Activated naive CD4-positive, alpha-beta T cell treated with anti-CD3 and anti-CD28 coated beads, Interleukin-2, amount 10 ng/mL, durations not matched to agents 7 days and 5 days (primary cell): ENCODE results near the gene IFNL2.
"Not testable (repeated sequence)": the region's sequence is repeated elsewhere in the genome, so short reads cannot be mapped to it uniquely, and the experiment has no call there.

Source experiments
- CTCF ChIA-PET: fragments of 350-600 bp; sonication (Branson Sonifier 250); formaldehyde crosslinking; loops from one replicate; lab custom pipeline; 2021; ENCODE audit warnings: antibody characterized with exemption; lab: Charles Lee
- DNase-seq: peaks from one replicate; pipeline ENCODE4 v3.0.0-alpha.2; 2020
- H3K27ac Mint-ChIP-seq: one replicate; pipeline ENCODE4 v1.8.0; 2021; ENCODE audit warnings: mild to moderate bottlenecking, moderate library complexity, mixed read lengths
- H3K27me3 Mint-ChIP-seq: one replicate; pipeline ENCODE4 v1.8.0; 2021; ENCODE audit warnings: mild to moderate bottlenecking, mixed read lengths
- H3K36me3 Mint-ChIP-seq: one replicate; pipeline ENCODE4 v1.8.0; 2021; ENCODE audit warnings: mixed read lengths
- H3K4me1 Mint-ChIP-seq: one replicate; pipeline ENCODE4 v1.8.0; 2021; ENCODE audit warnings: mixed read lengths
- H3K4me3 Mint-ChIP-seq: one replicate; pipeline ENCODE4 v1.8.0; 2021; ENCODE audit warnings: mild to moderate bottlenecking, moderate library complexity, mixed read lengths
- H3K9me3 Mint-ChIP-seq: one replicate; pipeline ENCODE4 v1.8.0; 2021; ENCODE audit warnings: mixed read lengths

The IFNL2 gene

GRCh38 chr19:39308531-39309304 lies 40.5 kb downstream of the IFNL2 start:
- H3K9me3 Mint-ChIP-seq = no peaks in the 10 kb centered on the region
- H3K4me3 Mint-ChIP-seq = no peak overlapping the region
- H3K27ac Mint-ChIP-seq = no peak overlapping the region
- no peaks in the 10 kb centered on the region for H3K4me1 Mint-ChIP-seq
- CTCF ChIA-PET = interaction anchor here (0.6 kb wide), 1 partner anchor 347 kb away, joined by 3 read pairs; no protein-coding TSS in a partner anchor
- peaks cover 6% of the 10 kb centered on the region for H3K27me3 Mint-ChIP-seq
- peaks cover 25% of the 10 kb centered on the region for H3K36me3 Mint-ChIP-seq
- DNase-seq = no peak

- H3K27ac Mint-ChIP-seq, H3K9me3 Mint-ChIP-seq, H3K4me3 Mint-ChIP-seq, DNase-seq, H3K4me1 Mint-ChIP-seq, H3K27me3 Mint-ChIP-seq: not testable (repeated sequence)
- CTCF ChIA-PET = interaction anchor here (0.6 kb wide), 1 partner anchor 347 kb away, joined by 3 read pairs; no protein-coding TSS in a partner anchor
- peaks cover 27% of the 10 kb centered on the region for H3K36me3 Mint-ChIP-seq
Measured at GRCh38 chr19:39309305-39309670, 41.1 kb downstream of the IFNL2 start.

DNA sequence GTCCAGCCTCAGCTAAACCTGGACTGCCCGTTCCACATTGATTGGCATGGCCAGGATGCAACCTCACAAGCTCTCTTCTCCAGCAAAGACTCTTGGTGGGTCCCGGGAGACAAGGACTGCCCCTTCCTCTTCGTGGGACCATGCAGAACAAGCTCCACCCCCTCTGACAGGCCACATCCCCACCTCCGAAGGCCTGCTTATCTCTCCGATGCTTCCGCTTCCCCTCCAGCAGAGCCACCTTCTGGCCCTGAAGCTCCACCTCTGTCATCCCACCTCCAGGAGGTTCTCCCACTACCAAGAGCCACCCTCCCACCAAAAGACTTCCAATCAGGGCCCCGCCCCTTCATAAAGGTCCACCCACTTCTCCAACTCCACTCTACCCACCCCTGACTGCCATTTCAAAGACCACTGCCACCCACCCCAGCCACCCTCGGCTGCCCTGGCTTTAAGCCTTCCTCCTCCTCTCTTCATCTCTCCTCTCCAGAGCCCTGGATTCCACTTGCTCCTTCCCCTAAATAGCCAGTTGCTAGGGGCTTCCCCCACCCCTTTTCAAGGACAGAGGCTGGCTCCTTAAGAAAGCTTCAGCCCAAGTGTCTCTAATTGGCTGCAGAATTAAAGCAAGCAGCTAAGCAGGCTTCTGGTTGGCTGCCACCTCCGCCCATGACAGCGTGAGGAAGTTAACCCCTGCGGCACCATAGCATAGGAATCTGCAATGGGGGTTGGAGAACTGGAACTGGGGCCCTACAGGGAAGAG lies 42.5 kb downstream of the IFNL2 start:
- H3K4me1 Mint-ChIP-seq = no peaks in the 10 kb centered on the region
- peak overlapping the region; percentile 16 for H3K27ac Mint-ChIP-seq
- DNase-seq = no peak
- no peaks in the 10 kb centered on the region for H3K27me3 Mint-ChIP-seq
- CTCF ChIA-PET = no interaction called here
- H3K4me3 Mint-ChIP-seq = no peak overlapping the region
- peaks cover 27% of the 10 kb centered on the region for H3K36me3 Mint-ChIP-seq
- H3K9me3 Mint-ChIP-seq = no peaks in the 10 kb centered on the region

DNA sequence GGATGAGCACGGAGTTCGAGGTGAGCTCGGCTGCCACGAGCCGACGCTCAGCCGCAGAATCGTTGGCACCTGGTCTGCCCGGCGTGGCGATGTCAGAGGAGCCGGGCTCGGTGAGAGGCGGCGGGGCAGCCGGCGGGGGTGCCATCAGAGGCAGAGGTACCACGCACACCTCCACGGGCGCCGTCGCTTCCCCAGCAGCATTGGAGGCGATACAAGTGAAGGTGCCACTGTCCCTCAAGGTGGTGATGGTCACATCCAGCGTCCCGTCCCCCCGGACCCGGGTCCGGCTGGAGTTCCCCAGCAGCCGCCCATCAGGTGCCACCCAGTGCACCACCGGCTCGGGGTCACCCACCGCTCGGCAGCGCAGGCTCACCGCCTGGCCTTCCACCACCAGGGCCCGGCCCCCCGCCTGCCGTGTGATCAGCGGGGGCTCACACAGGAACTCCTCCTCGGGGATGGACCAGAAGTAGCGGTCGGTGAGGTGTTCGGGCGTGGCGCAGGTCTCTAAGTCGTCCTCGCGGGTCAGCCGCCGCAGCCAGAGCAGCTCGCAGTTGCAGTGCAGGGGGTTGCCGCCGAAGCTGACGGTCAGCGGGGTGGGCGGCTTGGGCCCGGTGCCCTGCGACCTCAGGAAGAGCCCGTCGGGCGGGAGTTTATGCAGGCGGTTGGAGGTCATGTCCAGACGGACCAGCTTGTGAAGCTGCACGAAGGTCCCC lies 46.0 kb downstream of the IFNL2 start:
- CTCF ChIA-PET = interaction anchor here (1.1 kb wide), 1 partner anchor 8 kb away, joined by 3 read pairs; no protein-coding TSS in a partner anchor
- Mint-ChIP-seq H3K27me3 (no peaks in the 10 kb centered on the region), H3K4me3 (no peak overlapping the region), H3K27ac (no peak overlapping the region), H3K36me3 (peaks cover 26% of the 10 kb centered on the region), H3K9me3 (no peaks in the 10 kb centered on the region), H3K4me1 (peaks cover 4% of the 10 kb centered on the region)
- DNase-seq = no peak

DNA sequence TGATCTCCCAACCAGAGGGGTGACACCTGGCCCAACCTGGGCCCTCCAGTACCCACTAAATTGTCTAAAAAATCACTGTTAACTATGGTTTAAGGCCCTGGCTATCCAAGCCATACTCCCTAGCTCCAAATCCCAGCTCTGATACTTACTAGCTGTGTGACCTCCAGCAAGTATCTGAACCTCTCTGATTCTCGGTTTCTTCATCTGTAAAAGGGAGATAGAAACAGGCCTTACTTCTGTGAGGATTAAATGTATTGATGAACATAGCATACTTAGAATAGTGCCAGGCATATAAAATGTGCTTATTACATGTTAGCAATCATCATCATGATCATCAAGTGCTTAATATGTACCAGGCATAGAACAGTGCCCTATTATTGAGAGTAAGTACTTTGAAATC lies 47.7 kb downstream of the IFNL2 start:
- Mint-ChIP-seq H3K4me3 (no peak overlapping the region), H3K27ac (no peak overlapping the region), H3K9me3 (no peaks in the 10 kb centered on the region), H3K4me1 (peaks cover 12% of the 10 kb centered on the region), H3K36me3 (peaks cover 21% of the 10 kb centered on the region), H3K27me3 (peaks cover 4% of the 10 kb centered on the region)
- DNase-seq = no peak
- CTCF ChIA-PET = no interaction called here

GRCh38 chr19:39316627-39317321 lies 48.6 kb downstream of the IFNL2 start:
- no peak for DNase-seq
- H3K36me3 Mint-ChIP-seq = peaks cover 16% of the 10 kb centered on the region
- no peaks in the 10 kb centered on the region for H3K9me3 Mint-ChIP-seq
- no peak overlapping the region for H3K27ac Mint-ChIP-seq
- CTCF ChIA-PET = no interaction called here
- peaks cover 19% of the 10 kb centered on the region for H3K4me1 Mint-ChIP-seq
- peaks cover 13% of the 10 kb centered on the region for H3K27me3 Mint-ChIP-seq
- no peak overlapping the region for H3K4me3 Mint-ChIP-seq

DNA sequence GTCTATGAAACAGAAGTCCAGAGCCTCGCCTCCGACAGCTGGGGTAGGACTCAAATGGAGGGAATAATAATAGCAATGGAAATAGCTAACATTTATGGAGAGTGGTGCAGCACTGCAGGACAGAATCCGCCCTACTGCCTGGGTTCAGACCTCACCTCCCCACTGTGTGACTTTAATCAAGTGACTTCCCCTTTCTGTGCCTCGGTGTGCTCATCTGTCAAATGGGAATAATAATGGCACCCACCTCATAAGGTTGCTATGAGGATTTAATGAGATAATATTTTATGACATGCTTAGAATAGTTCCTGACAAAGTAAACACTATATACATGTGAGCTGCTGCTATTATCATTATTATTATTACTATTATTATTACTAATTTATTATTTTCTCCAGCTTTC lies 49.3 kb downstream of the IFNL2 start:
- CTCF ChIA-PET = no interaction called here
- Mint-ChIP-seq H3K27ac (no peak overlapping the region), H3K4me1 (peaks cover 19% of the 10 kb centered on the region)

DNA sequence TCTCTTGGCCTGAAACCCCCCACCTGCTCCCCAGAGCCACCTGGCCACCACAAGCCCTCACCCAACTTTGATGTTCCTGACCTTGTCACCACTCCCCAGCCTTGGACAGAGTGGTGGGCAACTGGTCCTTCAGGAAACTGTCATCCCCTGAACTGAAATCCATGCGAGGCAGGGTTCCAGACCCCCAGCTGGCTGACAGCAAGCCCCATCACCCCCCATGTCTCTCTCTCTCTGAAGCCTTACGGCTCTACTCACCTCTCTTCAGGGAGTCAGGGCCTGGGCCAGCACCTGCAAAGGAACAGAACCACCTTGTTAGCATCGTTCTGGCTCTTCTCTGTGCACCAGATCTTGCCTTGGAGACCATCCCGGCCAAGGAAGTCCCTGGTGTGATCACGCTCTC lies 49.9 kb downstream of the IFNL2 start:
- Mint-ChIP-seq H3K9me3 (no peaks in the 10 kb centered on the region), H3K36me3 (peaks cover 18% of the 10 kb centered on the region), H3K4me1 (peaks cover 24% of the 10 kb centered on the region), H3K27ac (no peak overlapping the region), H3K27me3 (peaks cover 17% of the 10 kb centered on the region), H3K4me3 (no peak overlapping the region)
- CTCF ChIA-PET = no interaction called here
- no peak for DNase-seq

More for the DNA sequence above, 49.3 kb downstream of the IFNL2 start:
- Mint-ChIP-seq H3K4me3 (no peak overlapping the region), H3K27me3 (peaks cover 17% of the 10 kb centered on the region), H3K36me3 (peaks cover 16% of the 10 kb centered on the region), H3K9me3 (no peaks in the 10 kb centered on the region)
- DNase-seq = no peak

DNA sequence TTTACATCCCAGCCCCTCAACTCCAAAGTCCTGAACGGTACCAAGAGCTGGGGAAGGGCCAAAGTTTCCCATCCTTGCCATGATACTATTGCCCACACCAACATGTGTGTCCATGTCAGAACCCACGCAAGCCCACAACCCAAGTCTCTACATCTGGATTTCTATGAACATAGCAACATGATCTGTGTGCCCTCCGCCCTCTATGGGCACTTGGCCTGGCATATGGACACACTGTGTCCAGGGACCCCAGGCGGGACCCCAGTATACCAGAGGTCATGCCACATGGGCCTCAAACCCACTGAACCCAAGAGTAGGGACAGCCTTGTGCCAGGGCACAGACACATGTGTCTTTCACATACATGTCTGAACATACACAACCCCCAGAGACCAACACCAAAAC lies 50.5 kb downstream of the IFNL2 start:
- Mint-ChIP-seq H3K4me1 (peaks cover 25% of the 10 kb centered on the region), H3K27ac (no peak overlapping the region), H3K9me3 (no peaks in the 10 kb centered on the region), H3K4me3 (peak overlapping the region; percentile 63), H3K27me3 (peaks cover 17% of the 10 kb centered on the region), H3K36me3 (peaks cover 15% of the 10 kb centered on the region)
- CTCF ChIA-PET = no interaction called here
- no peak for DNase-seq

GRCh38 chr19:39319098-39319891 lies 51.1 kb downstream of the IFNL2 start:
- peak overlapping the region; percentile 63 for H3K4me3 Mint-ChIP-seq
- CTCF ChIA-PET = no interaction called here
- no peak for DNase-seq
- no peak overlapping the region for H3K27ac Mint-ChIP-seq
- no peaks in the 10 kb centered on the region for H3K9me3 Mint-ChIP-seq
- H3K27me3 Mint-ChIP-seq = peaks cover 17% of the 10 kb centered on the region
- peaks cover 13% of the 10 kb centered on the region for H3K36me3 Mint-ChIP-seq
- H3K4me1 Mint-ChIP-seq = peaks cover 25% of the 10 kb centered on the region
